HepG2 (cell line): ENCODE data around the gene SLC66A3. TPM values are rescaled to one million over a fixed set of nuclear protein-coding genes. Genes with fewer than 3 reads are reported as not detected.
A peak's percentile ranks its signal among the peaks of the same experiment; 100 is the strongest.

ENCODE experiments used
- JUN ChIP-seq: sonication (generic); formaldehyde crosslinking; IDR thresholded peaks from 2 replicates; pipeline ENCODE4 v1.4.0; 2020; ENCODE audit warnings: mild to moderate bottlenecking, missing genetic modification reagents
- KMT2A ChIP-seq: sonication (generic); formaldehyde crosslinking; IDR thresholded peaks from 2 replicates; pipeline ENCODE4 v1.4.0; 2020; ENCODE audit warnings: missing genetic modification reagents
- POLR2A ChIP-seq, 2 experiments: IDR thresholded peaks; 2 replicates each; pipeline ENCODE4 v1.6.1; 2011; ENCODE audit warnings: low read depth in 2 of 2, low read length in 2 of 2, mild to moderate bottlenecking in 1 of 2, moderate library complexity in 1 of 2; ENCODE audit not compliant: insufficient read depth in 1 of 2
- SETDB1 ChIP-seq: sonication (generic); formaldehyde crosslinking; IDR thresholded peaks from 2 replicates; pipeline ENCODE4 v1.5.1; 2020; ENCODE audit warnings: missing genetic modification reagents, mild to moderate bottlenecking, borderline replicate concordance
- SPEN ChIP-seq: sonication (generic); formaldehyde crosslinking; IDR thresholded peaks from 2 replicates; pipeline ENCODE4 v1.5.1; 2020; ENCODE audit warnings: low read depth, mild to moderate bottlenecking, missing genetic modification reagents
- ZSCAN30 ChIP-seq: sonication (generic); formaldehyde crosslinking; IDR thresholded peaks from 2 replicates; pipeline ENCODE4 v1.5.0; 2020; ENCODE audit warnings: mild to moderate bottlenecking, missing genetic modification reagents
- polyA plus RNA-seq, 8 experiments: library from polyadenylated mRNA; depleted of rRNA in 3 of 8; stranded (reverse) in 7 of 8; unstranded in 1 of 8; fragments of >200 nt; fragmentation: Illumina TruSeq in 4 of 8; extraction: Trizol in 4 of 8; gene quantifications; 2 replicates each; pipeline versions ENCODE4 v1.2.1 to v1.2.3, GENCODE V29; 2011 to 2016; ENCODE audit warnings: low read depth in 4 of 8, missing spikeins in 1 of 8, mixed read lengths in 1 of 8; ENCODE audit not compliant: insufficient read depth in 1 of 8
- total RNA-seq, 5 experiments: library from RNA; depleted of rRNA; stranded (reverse); fragments of >200 nt; fragmentation: Illumina TruSeq; extraction: Trizol; gene quantifications; 2 replicates each; pipeline ENCODE4 v1.2.3, GENCODE V29; 2016; ENCODE audit warnings: low read depth in 1 of 5
- TF ChIP-seq, protein P1 (sequence below): sonication (generic); formaldehyde crosslinking; IDR thresholded peaks from 2 replicates; pipeline ENCODE4 v1.8.0; 2022; ENCODE audit warnings: low read depth, missing genetic modification reagents
- TF ChIP-seq, protein P2 (sequence below): sonication (generic); formaldehyde crosslinking; IDR thresholded peaks from 2 replicates; pipeline ENCODE4 v1.5.1; 2020; ENCODE audit warnings: mild to moderate bottlenecking, moderate library complexity, missing genetic modification reagents
- TF ChIP-seq, protein P3 (sequence below): sonication (generic); formaldehyde crosslinking; IDR thresholded peaks from 2 replicates; pipeline ENCODE4 v1.8.0; 2022; ENCODE audit warnings: missing genetic modification reagents, mild to moderate bottlenecking, borderline replicate concordance
- TF ChIP-seq, protein P4 (sequence below): sonication (generic); formaldehyde crosslinking; IDR thresholded peaks from 2 replicates; pipeline ENCODE4 v1.5.0; 2020; ENCODE audit warnings: mild to moderate bottlenecking, missing genetic modification reagents, borderline replicate concordance
- TF ChIP-seq, protein P5 (sequence below): sonication (generic); formaldehyde crosslinking; IDR thresholded peaks from 2 replicates; pipeline ENCODE4 v1.4.0; 2020; ENCODE audit warnings: missing genetic modification reagents
- TF ChIP-seq, protein P6 (sequence below): sonication (generic); formaldehyde crosslinking; conservative IDR thresholded peaks from 2 replicates; pipeline ENCODE4 v1.8.0; 2022; ENCODE audit warnings: low read depth, missing genetic modification reagents
- TF ChIP-seq, protein P7 (sequence below): sonication (generic); formaldehyde crosslinking; IDR thresholded peaks from 2 replicates; pipeline ENCODE4 v1.4.0; 2020; ENCODE audit warnings: missing genetic modification reagents

Gene SLC66A3
- total and polyA plus RNA-seq, 2 of the 13 experiments (the other 11 are each of a cell fraction or from before 2014, with no cell fraction given), result 2.2 to 3.7 TPM

DNA sequence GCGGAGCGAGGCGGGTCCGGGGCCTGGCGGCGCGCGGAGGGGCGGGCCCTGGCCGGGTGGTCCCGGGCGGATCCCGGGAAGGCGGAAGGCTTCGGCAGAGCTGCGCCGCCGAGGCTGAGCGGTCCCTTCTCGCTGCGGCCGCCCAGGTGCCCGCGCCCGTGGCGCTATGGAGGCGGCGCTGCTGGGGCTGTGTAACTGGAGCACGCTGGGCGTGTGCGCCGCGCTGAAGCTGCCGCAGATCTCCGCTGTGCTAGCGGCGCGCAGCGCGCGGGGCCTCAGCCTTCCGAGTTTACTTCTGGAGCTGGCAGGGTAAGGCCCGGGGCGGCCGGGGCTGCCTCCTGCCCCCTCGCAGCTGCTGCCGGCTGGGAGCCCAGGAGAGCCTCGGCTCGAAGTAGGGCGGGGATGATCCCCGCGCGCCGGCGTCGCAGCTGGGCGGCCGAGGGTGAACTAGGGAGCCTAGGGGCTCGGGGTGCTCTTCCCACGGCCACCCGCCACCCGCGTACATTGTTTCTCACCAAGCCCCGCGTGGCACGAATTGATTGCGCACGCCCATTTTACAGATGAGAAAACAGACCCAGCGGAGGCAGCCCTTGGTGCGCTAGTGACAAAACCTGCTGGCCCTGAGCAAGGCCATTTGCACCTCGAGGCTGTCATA is at the start of gene SLC66A3 (continued):
- TF ChIP-seq, protein P1, sequence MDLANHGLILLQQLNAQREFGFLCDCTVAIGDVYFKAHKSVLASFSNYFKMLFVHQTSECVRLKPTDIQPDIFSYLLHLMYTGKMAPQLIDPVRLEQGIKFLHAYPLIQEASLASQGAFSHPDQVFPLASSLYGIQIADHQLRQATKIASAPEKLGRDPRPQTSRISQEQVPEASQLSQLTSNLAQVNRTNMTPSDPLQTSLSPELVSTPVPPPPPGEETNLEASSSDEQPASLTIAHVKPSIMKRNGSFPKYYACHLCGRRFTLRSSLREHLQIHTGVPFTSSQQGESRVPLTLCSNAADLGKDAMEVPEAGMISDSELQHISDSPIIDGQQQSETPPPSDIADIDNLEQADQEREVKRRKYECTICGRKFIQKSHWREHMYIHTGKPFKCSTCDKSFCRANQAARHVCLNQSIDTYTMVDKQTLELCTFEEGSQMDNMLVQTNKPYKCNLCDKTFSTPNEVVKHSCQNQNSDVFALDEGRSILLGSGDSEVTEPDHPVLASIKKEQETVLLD (CRISPR knock-in tag), result peak; percentile 73
- TF ChIP-seq, protein P2, sequence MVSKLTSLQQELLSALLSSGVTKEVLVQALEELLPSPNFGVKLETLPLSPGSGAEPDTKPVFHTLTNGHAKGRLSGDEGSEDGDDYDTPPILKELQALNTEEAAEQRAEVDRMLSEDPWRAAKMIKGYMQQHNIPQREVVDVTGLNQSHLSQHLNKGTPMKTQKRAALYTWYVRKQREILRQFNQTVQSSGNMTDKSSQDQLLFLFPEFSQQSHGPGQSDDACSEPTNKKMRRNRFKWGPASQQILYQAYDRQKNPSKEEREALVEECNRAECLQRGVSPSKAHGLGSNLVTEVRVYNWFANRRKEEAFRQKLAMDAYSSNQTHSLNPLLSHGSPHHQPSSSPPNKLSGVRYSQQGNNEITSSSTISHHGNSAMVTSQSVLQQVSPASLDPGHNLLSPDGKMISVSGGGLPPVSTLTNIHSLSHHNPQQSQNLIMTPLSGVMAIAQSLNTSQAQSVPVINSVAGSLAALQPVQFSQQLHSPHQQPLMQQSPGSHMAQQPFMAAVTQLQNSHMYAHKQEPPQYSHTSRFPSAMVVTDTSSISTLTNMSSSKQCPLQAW (CRISPR knock-in tag), result peak; percentile 71
- TF ChIP-seq, protein P3, sequence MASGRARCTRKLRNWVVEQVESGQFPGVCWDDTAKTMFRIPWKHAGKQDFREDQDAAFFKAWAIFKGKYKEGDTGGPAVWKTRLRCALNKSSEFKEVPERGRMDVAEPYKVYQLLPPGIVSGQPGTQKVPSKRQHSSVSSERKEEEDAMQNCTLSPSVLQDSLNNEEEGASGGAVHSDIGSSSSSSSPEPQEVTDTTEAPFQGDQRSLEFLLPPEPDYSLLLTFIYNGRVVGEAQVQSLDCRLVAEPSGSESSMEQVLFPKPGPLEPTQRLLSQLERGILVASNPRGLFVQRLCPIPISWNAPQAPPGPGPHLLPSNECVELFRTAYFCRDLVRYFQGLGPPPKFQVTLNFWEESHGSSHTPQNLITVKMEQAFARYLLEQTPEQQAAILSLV (CRISPR knock-in tag), result peak; percentile 77
- TF ChIP-seq, protein P4, sequence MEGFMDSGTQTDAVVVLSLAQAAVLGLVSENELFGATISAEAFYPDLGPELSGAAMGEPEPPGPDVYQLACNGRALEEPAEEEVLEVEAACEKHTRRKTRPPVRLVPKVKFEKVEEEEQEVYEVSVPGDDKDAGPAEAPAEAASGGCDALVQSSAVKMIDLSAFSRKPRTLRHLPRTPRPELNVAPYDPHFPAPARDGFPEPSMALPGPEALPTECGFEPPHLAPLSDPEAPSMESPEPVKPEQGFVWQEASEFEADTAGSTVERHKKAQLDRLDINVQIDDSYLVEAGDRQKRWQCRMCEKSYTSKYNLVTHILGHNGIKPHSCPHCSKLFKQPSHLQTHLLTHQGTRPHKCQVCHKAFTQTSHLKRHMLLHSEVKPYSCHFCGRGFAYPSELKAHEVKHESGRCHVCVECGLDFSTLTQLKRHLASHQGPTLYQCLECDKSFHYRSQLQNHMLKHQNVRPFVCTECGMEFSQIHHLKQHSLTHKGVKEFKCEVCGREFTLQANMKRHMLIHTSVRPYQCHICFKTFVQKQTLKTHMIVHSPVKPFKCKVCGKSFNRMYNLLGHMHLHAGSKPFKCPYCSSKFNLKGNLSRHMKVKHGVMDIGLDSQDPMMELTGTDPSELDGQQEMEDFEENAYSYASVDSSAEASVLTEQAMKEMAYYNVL, result peak; percentile 75; the same call in 1 of the 2 replicates
- TF ChIP-seq KMT2A (peak; percentile 68), JUN (CRISPR knock-in tag) (no peak), SETDB1 (CRISPR knock-in tag) (no peak), POLR2A (IDR thresholded peaks at IDR 0.05; ENCODE audit: insufficient read depth in 1 of 2, low read depth in 2 of 2, low read length in 2 of 2) (peak; percentile 42 to 73; a peak in 3 of 4 replicates), ZSCAN30 (CRISPR knock-in tag) (no peak; the same call in 1 of the 2 replicates), SPEN (CRISPR knock-in tag) (peak; percentile 79)
- TF ChIP-seq, protein P5, sequence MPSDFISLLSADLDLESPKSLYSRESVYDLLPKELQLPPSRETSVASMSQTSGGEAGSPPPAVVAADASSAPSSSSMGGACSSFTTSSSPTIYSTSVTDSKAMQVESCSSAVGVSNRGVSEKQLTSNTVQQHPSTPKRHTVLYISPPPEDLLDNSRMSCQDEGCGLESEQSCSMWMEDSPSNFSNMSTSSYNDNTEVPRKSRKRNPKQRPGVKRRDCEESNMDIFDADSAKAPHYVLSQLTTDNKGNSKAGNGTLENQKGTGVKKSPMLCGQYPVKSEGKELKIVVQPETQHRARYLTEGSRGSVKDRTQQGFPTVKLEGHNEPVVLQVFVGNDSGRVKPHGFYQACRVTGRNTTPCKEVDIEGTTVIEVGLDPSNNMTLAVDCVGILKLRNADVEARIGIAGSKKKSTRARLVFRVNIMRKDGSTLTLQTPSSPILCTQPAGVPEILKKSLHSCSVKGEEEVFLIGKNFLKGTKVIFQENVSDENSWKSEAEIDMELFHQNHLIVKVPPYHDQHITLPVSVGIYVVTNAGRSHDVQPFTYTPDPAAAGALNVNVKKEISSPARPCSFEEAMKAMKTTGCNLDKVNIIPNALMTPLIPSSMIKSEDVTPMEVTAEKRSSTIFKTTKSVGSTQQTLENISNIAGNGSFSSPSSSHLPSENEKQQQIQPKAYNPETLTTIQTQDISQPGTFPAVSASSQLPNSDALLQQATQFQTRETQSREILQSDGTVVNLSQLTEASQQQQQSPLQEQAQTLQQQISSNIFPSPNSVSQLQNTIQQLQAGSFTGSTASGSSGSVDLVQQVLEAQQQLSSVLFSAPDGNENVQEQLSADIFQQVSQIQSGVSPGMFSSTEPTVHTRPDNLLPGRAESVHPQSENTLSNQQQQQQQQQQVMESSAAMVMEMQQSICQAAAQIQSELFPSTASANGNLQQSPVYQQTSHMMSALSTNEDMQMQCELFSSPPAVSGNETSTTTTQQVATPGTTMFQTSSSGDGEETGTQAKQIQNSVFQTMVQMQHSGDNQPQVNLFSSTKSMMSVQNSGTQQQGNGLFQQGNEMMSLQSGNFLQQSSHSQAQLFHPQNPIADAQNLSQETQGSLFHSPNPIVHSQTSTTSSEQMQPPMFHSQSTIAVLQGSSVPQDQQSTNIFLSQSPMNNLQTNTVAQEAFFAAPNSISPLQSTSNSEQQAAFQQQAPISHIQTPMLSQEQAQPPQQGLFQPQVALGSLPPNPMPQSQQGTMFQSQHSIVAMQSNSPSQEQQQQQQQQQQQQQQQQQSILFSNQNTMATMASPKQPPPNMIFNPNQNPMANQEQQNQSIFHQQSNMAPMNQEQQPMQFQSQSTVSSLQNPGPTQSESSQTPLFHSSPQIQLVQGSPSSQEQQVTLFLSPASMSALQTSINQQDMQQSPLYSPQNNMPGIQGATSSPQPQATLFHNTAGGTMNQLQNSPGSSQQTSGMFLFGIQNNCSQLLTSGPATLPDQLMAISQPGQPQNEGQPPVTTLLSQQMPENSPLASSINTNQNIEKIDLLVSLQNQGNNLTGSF (CRISPR knock-in tag), result peak; percentile 18; the same call in 1 of the 2 replicates
- TF ChIP-seq, protein P6, sequence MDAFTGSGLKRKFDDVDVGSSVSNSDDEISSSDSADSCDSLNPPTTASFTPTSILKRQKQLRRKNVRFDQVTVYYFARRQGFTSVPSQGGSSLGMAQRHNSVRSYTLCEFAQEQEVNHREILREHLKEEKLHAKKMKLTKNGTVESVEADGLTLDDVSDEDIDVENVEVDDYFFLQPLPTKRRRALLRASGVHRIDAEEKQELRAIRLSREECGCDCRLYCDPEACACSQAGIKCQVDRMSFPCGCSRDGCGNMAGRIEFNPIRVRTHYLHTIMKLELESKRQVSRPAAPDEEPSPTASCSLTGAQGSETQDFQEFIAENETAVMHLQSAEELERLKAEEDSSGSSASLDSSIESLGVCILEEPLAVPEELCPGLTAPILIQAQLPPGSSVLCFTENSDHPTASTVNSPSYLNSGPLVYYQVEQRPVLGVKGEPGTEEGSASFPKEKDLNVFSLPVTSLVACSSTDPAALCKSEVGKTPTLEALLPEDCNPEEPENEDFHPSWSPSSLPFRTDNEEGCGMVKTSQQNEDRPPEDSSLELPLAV (CRISPR knock-in tag), result no peak
- TF ChIP-seq, protein P7, sequence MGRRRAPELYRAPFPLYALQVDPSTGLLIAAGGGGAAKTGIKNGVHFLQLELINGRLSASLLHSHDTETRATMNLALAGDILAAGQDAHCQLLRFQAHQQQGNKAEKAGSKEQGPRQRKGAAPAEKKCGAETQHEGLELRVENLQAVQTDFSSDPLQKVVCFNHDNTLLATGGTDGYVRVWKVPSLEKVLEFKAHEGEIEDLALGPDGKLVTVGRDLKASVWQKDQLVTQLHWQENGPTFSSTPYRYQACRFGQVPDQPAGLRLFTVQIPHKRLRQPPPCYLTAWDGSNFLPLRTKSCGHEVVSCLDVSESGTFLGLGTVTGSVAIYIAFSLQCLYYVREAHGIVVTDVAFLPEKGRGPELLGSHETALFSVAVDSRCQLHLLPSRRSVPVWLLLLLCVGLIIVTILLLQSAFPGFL, result no peak
